GM23248 (cell line): ENCODE data around the gene CCNF.

ENCODE experiments used
- EZH2 ChIP-seq: fragments of 200-600 bp; sonication (generic); IDR thresholded peaks from 2 replicates; pipeline ENCODE4 v1.6.1; 2018; ENCODE audit warnings: antibody characterized with exemption, mild to moderate bottlenecking; ENCODE audit not compliant: insufficient read depth, poor library complexity, severe bottlenecking
- EZH2phosphoT487 ChIP-seq: fragments of 200-600 bp; sonication (generic); IDR thresholded peaks from 2 replicates; pipeline ENCODE4 v1.6.1; 2018; ENCODE audit warnings: antibody characterized with exemption, moderate library complexity, mild to moderate bottlenecking, low read depth; ENCODE audit not compliant: insufficient read depth

DNA sequence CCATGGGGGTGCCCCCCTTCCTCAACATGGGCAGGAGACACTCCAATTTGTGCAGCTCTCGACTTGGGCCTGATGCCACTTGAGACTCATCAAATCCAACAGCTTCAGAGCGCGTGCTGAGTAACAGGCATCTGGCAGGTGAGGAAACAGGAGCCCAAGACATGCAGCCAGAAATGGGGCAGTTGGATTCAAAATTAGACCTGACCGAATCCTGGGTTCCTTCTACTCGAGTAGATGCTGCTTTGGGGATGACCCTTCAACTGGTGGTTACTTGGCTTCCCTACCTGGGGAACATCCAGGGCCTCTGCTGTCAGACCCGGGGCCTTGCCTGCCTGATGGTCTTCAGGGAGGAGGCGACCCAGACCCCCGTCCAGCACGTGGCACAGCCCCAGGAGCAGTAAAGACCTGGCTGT is 41.4 kb downstream of the CCNF start:
- TF ChIP-seq EZH2phosphoT487 (no peak), EZH2 (no peak)
